ENCODE results near the gene CDK19.
"Not testable (repeated sequence)": the region's sequence is repeated elsewhere in the genome, so short reads cannot be mapped to it uniquely, and the experiment has no call there.

The CDK19 gene

DNA sequence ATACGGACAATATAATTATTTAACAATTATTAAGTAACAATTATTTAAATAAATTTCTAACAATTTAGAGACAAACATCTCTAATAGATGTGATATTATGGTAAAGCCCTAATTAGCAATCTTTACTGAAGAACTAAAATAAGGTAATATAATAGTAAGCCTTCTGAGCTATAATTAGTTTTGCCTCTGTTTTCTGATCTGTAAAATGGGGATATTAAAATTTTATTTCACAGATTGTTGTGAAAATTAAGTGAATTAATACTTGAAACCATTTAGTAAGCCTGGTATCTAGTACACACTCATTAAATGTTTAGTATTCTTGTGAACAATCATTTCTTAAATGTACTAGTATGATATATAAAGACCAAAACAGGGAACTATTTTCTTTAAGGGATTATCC, 70.3 kb downstream of the CDK19 start:
- FAIRE-seq: no peak
- DNase-seq (ENCODE audit: insufficient read length, low spot score): no peak
- TF ChIP-seq, protein P1, sequence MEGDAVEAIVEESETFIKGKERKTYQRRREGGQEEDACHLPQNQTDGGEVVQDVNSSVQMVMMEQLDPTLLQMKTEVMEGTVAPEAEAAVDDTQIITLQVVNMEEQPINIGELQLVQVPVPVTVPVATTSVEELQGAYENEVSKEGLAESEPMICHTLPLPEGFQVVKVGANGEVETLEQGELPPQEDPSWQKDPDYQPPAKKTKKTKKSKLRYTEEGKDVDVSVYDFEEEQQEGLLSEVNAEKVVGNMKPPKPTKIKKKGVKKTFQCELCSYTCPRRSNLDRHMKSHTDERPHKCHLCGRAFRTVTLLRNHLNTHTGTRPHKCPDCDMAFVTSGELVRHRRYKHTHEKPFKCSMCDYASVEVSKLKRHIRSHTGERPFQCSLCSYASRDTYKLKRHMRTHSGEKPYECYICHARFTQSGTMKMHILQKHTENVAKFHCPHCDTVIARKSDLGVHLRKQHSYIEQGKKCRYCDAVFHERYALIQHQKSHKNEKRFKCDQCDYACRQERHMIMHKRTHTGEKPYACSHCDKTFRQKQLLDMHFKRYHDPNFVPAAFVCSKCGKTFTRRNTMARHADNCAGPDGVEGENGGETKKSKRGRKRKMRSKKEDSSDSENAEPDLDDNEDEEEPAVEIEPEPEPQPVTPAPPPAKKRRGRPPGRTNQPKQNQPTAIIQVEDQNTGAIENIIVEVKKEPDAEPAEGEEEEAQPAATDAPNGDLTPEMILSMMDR (IDR thresholded peaks at IDR 0.05; ENCODE audit: insufficient read depth, missing control alignments): no peak

DNA sequence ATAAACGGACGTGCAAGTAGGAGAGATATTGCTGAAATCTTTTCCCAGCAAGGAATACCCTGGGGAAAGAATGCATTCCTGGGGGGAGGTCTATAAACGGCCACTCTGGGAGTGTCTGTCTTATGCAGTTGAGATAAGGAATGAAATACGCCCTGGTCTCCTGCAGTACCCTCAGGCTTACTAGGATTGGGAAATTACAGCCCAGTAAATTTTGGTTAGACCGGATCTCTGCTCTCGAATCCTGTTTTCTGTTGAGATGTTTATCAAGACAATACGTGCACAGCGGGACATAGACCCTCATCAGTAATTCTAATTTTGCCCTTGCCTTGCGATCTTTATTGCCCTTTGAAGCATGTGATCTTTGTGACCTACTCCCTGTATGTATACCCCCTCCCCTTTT, 72.7 kb downstream of the CDK19 start:
- FAIRE-seq: not testable (repeated sequence)

DNA sequence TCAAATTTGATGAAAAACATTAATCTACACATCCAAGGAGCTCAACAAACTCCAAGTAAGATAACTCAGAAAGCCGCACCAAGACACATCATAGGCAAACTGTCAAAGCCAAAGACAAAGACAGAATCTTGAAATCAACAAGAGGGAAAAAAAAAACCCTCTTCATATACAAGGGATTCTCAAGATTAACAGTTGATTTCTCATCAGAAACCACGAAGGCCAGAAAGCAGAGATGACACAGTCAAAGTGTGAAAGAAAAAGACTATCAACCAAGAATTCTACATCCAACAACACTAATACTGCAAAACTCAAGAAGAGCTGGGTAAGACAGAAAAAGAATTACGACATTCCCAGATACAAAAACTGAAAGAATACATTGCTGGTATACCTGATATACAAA, 73.8 kb downstream of the CDK19 start:
- TF ChIP-seq, protein P1 (IDR thresholded peaks at IDR 0.05; ENCODE audit: insufficient read depth, missing control alignments): no peak
- DNase-seq (ENCODE audit: insufficient read length, low spot score): no peak
- FAIRE-seq: no peak

More for the DNA sequence above, 72.7 kb downstream of the CDK19 start:
- not testable (repeated sequence) for DNase-seq (ENCODE audit: insufficient read length, low spot score)

DNA sequence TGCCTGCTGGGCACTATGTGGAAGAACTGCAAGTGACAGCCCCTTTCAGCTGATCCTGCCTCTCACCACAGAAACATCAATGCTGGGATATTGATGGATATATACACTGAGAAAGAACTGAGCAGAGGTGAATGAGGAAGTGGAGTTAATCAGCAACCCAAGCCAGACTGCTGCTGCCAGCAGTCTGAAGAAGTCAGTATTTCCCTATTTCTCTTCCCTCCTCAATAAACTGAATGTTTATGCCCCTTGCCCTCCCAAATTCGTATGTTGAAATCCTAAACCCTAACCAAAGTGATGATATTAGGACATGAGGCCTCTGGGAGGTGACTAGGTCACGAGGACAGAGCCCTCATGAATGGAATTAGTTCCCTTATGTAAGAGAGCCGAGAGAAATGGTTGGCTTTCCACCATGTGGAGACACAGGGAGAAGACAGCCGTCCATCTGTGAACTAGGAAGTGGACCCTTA, 76.3 kb downstream of the CDK19 start:
- FAIRE-seq (no peak), DNase-seq (ENCODE audit: insufficient read length, low spot score) (no peak)
- TF ChIP-seq, protein P1 (IDR thresholded peaks at IDR 0.05; ENCODE audit: insufficient read depth, missing control alignments): no peak

DNA sequence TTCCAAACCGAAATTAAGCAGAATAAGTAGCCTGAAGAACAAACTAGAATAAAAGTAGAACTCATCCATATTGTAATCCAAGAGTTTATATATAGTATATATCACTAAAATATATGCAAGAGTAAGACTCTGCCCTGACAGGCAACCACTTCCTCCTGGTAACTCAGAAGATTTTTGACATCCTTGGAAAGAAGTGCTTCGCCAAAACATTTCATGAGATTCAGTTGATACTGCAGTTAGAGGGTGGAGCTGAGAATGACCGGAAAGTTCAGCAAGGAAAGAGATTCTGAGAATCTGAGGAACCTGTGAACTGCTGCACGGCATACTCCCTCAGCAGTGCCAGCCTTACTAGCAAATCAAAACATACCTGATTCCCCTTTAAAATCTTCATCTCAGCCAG, 79.6 kb downstream of the CDK19 start:
- TF ChIP-seq, protein P1 (IDR thresholded peaks at IDR 0.05; ENCODE audit: insufficient read depth, missing control alignments): no peak
- FAIRE-seq: no peak

DNA sequence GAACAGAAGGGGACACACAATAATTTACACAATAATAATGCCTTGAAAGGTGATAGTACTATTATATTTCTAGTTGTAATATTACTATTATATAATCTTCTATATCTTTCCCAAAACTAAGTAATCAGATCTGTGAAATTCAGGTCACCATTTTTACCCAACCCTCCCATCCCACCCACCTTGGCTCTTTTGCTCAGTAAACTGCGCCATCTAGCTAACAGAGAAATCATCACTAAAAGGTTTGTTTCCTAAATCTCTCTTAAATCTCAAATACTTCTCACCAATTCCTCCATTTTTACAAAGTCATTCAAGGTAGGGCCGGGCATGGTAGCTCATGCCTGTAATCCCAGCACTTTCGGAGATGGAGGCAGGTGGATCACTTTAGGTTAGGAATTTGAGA, 83.4 kb downstream of the CDK19 start:
- no peak for DNase-seq (ENCODE audit: insufficient read length, low spot score)
- no peak for FAIRE-seq
- TF ChIP-seq, protein P1 (IDR thresholded peaks at IDR 0.05; ENCODE audit: insufficient read depth, missing control alignments): no peak

More for the DNA sequence above, 79.6 kb downstream of the CDK19 start:
- DNase-seq (ENCODE audit: insufficient read length, low spot score): no peak

DNA sequence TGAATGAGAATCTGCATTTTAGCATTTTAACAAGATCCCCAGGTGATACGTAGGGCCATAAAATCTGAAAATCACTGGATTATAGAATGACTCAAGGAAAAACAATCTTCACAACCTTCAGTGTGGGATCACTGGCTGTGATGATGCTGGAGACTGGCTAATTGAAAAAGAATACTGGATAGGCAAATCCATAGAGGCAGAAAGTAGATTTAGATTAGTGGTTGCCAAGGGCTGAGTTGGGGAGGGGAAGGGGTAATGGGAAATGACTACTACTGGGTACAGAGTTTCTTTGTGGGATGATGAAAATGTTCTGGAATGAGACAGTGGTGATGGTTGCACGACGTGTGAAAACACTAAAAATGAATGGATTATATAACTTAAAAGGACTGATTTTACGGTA, 84.1 kb downstream of the CDK19 start:
- DNase-seq (ENCODE audit: insufficient read length, low spot score) (no peak), FAIRE-seq (no peak)
- TF ChIP-seq, protein P1 (IDR thresholded peaks at IDR 0.05; ENCODE audit: insufficient read depth, missing control alignments): no peak

DNA sequence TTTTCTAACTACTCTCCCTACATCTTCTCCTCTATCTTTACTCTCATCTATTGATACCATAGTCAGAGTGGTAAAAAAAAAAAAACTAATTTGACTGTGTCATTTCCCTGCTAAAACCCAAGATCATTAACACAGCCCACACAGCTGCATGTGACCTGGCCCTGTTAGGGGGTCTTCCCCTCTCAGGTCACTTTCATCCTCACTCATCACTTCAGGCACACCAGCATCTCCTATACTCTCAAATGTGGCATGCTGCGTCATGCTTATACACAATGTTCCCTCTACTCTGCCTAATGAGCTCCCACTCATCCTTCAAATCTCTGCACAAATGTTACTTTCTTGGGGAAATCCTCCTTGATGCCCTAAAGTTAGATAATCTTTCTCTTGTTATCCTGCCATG, 86.8 kb downstream of the CDK19 start:
- no peak for DNase-seq (ENCODE audit: insufficient read length, low spot score)
- TF ChIP-seq, protein P1 (IDR thresholded peaks at IDR 0.05; ENCODE audit: insufficient read depth, missing control alignments): no peak
- FAIRE-seq: no peak
